ENCODE measurements around the gene FITM2.
"Not testable (repeated sequence)": the region's sequence is repeated elsewhere in the genome, so short reads cannot be mapped to it uniquely, and the experiment has no call there.

Gene FITM2, protein sequence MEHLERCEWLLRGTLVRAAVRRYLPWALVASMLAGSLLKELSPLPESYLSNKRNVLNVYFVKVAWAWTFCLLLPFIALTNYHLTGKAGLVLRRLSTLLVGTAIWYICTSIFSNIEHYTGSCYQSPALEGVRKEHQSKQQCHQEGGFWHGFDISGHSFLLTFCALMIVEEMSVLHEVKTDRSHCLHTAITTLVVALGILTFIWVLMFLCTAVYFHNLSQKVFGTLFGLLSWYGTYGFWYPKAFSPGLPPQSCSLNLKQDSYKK

GRCh38 chr20:44310664-44311639 lies at the start of gene FITM2:
Gene FITM2, minus strand, starts transcription at chr20:44311202. Its CDS starts 54 bp downstream, at chr20:44311148.
- FAIRE-seq = peak; percentile 100

DNA sequence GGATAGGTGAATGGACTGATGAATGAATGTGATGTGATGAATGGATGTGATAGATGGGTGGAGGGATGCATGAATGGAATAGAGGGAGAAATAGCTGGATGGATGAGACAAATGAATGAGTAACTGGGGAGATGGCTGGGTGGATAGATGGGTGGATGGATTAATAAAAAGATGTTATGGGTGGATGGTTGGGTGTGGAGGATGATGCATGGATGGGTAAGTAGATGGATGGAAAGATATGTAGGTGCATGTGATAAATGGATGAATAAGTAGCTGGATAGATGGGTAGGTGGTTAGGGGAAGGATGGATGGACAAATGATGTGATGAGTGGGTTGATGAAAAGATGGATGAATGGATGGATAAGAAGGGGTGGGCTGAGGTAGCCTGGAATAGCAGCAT lies 49.2 kb upstream of the FITM2 start:
- peak; percentile 95 for FAIRE-seq
- no peak for DNase-seq (ENCODE audit: insufficient read length, low spot score)

More at GRCh38 chr20:44310664-44311639, at the start of gene FITM2:
- DNase-seq (ENCODE audit: insufficient read length, low spot score) = peak; percentile 100

GRCh38 chr20:44358776-44359175 lies 47.8 kb upstream of the FITM2 start:
- no peak for DNase-seq (ENCODE audit: insufficient read length, low spot score)
- FAIRE-seq = peak; percentile 84

DNA sequence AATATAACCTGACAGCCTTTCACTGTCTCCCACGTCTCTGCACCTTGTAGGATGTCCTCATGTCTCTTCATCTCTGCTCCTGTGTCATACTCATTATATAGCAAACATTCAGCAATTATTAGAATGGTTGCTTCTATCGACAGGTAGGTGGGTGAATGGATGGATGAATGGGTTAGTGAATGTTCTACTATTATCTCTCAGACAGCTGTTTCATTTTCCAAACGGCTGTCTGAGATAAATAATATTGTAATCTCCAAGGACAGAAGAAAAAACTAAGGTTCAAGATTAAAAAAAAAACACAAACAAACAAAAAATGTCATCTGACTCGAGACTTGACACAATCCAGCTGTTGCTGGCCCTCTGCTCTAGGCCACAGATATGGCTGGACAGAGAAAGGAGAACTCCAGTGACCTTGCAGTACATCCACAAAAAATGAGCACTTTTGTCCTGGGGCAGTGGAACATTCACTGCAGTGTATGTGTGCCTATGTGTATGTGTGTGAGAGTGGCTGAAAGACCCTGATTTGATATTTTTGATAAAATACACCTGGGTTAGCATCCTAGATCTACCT lies 46.6 kb upstream of the FITM2 start:
- FAIRE-seq (no peak), DNase-seq (ENCODE audit: insufficient read length, low spot score) (no peak)

- DNase-seq (ENCODE audit: insufficient read length, low spot score) = no peak
- no peak for FAIRE-seq
These were observed 46.0 kb upstream of the FITM2 start for GRCh38 chr20:44357020-44357419.

- DNase-seq (ENCODE audit: insufficient read length, low spot score) = no peak
- FAIRE-seq = peak; percentile 69
These were observed 45.3 kb upstream of the FITM2 start for GRCh38 chr20:44356353-44356723.

GRCh38 chr20:44355498-44356352 lies 44.7 kb upstream of the FITM2 start, which contains the start of gene HNF4A:
Gene HNF4A, plus strand, starts transcription at chr20:44355699. Its CDS starts 106 bp downstream, at chr20:44355805.
- FAIRE-seq = peak; percentile 4
- no peak for DNase-seq (ENCODE audit: insufficient read length, low spot score)

DNA sequence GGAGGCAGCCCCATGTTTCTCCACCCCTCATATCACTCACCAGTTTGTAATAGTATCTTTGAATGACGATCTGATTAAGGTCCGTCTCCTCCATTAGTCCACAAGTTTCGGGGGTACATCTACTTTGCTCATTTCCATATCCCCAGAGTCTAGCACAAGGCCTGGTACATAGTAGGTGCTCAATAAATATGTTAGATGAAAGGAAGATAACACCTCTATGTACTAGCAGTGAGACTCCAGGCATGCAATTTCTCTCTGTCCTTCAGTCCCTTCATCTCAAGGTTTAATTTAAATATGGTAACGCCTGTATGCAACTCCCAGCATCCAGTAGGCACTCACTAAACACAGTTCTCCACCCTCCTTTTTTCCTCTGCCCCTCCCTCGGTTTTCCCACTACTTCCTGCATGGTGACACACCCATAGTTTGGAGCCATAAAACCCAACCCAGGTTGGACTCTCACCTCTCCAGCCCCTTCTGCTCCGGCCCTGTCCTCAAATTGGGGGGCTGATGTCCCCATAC lies 44.0 kb upstream of the FITM2 start:
- FAIRE-seq (peak; percentile 79), DNase-seq (ENCODE audit: insufficient read length, low spot score) (no peak)

- no peak for DNase-seq (ENCODE audit: insufficient read length, low spot score)
- FAIRE-seq = no peak
These were observed 39.6 kb upstream of the FITM2 start for GRCh38 chr20:44350567-44350966.

- DNase-seq (ENCODE audit: insufficient read length, low spot score) (no peak), FAIRE-seq (no peak)
These were observed 38.3 kb upstream of the FITM2 start for GRCh38 chr20:44349349-44349748.

DNA sequence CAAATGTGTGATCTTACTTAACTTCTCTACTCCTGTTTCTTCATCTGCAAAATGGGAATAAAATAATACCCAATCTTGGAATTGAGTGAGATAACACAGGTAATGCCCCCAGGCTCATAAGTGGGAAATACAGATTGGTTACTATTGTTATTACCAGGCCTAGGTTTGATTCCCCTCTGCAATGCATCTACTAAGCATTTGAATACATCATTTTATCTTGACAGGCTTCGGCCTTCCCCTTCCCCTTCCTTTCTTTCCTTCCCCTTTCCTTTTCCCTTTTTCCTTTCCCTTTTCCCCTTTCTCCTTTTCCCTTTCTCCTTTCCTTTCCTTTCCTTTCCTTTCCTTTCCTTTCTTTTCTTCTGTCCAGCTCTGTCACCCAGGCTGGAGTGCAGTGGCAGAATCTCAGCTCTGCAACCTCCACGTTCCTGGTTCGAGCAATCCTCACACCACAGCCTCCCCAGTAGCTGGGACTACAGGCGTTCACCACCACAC lies 37.2 kb upstream of the FITM2 start:
- peak; percentile 20 for FAIRE-seq
- no peak for DNase-seq (ENCODE audit: insufficient read length, low spot score)

DNA sequence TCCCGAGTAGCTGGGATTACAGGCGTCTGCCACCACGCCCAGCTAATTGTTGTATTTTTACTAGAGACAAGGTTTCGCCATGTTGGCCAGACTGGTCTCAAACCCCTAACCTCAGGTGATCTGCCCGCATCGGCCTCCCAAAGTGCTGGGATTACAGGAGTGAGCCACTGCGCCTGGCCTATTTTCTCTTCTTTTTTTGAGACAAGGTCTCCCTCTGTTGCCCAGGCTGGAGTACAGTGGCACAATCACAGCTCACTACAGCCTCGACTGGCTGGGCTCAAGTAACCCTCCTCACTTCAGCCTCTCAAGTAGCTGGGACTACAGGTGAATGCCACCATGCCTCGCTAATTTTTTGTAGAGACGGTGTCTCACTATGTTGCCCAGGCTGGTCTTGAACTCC lies 34.9 kb upstream of the FITM2 start:
- not testable (repeated sequence) for DNase-seq (ENCODE audit: insufficient read length, low spot score)
- FAIRE-seq = peak; percentile 33

GRCh38 chr20:44345147-44345546 lies 34.1 kb upstream of the FITM2 start:
- DNase-seq (ENCODE audit: insufficient read length, low spot score) = no peak
- FAIRE-seq = peak; percentile 87

- FAIRE-seq = no peak
- no peak for DNase-seq (ENCODE audit: insufficient read length, low spot score)
These were observed 33.7 kb upstream of the FITM2 start for GRCh38 chr20:44344723-44345122.

DNA sequence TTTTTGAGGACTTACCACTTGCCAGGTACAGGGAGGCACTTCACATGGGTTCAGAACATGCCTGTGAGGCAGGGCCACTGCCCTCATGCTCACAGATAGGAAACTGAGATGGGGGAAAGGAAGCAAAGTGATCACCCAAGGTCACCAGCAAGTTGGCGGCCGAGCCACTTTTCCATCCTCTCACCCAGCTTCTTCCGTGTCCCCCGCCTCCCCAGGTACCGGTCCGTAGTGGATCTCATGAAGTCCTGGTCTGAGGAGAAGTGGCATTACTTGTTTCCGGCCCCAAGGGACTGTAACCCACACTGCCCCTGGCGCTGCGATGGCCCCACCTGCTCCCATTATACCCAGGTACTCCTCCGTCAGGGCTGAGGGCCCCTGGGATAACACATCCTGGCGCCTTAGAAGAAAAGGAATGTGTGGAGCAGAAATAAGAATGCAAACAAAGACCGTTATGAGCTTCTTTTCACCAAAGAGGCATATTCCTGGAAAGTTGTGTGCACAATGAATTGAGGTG lies 32.2 kb upstream of the FITM2 start:
- peak; percentile 85 for FAIRE-seq
- DNase-seq (ENCODE audit: insufficient read length, low spot score) = no peak

GRCh38 chr20:44342248-44342647 lies 31.2 kb upstream of the FITM2 start:
- DNase-seq (ENCODE audit: insufficient read length, low spot score) = no peak
- peak; percentile 81 for FAIRE-seq

GRCh38 chr20:44336725-44337380 lies 25.9 kb upstream of the FITM2 start, which contains the start of gene R3HDML:
Gene R3HDML, plus strand, starts transcription at chr20:44337043. Its CDS starts 115 bp downstream, at chr20:44337158.
- FAIRE-seq = peak; percentile 91
- DNase-seq (ENCODE audit: insufficient read length, low spot score) = no peak

- DNase-seq (ENCODE audit: insufficient read length, low spot score) = no peak
- no peak for FAIRE-seq
These were observed 25.1 kb upstream of the FITM2 start for GRCh38 chr20:44336086-44336485.

DNA sequence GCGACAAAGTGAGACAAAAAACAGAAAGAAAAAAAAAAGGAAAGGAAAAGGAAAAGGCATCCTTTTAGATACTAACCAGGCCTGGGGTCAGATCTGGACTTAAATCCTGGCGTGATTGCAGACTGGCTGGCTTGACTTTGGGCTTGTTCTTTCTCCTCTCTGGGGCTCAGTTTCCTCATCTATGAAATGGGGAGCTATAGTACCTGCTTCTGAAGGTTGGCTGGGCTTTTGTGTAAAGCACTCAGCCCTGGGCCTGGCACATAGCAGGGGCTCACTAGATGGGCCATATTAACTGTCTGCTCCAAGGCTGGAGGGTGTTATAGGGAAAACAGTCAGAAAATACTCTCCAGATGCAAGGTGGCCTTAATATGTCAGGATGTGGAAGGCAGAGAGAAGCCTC lies 24.7 kb upstream of the FITM2 start:
- DNase-seq (ENCODE audit: insufficient read length, low spot score) = no peak
- FAIRE-seq = peak; percentile 79
